ENCODE measurements around the gene ALKAL2. TPM values are rescaled to one million over a fixed set of nuclear protein-coding genes. Genes with fewer than 3 reads are reported as not detected.

Gene ALKAL2
- total and polyA plus RNA-seq, 2 of the 13 experiments (the other 11 are each of a cell fraction or from before 2014, with no cell fraction given) = 0.22 to 1.7 TPM

GRCh38 chr2:262117-262516, 25.8 kb downstream of the ALKAL2 start (continued):
- TF ChIP-seq ETV5 (CRISPR knock-in tag; IDR thresholded peaks at IDR 0.05; ENCODE audit: borderline replicate concordance) (peak; percentile 50; the same call in 1 of the 2 replicates), ZNF124 (CRISPR knock-in tag; IDR thresholded peaks at IDR 0.05) (0 out of 2 replicates have a peak, but pooled peaks have one; percentile 47), ARNT2 (CRISPR knock-in tag; IDR thresholded peaks at IDR 0.05; ENCODE audit: low read depth) (no peak), CTCF (CRISPR knock-in tag; IDR thresholded peaks at IDR 0.05) (0 out of 2 replicates have a peak, but pooled peaks have one; percentile 17), GTF2F1 (IDR thresholded peaks at IDR 0.05; ENCODE audit: low read length) (no peak), KLF9 (CRISPR knock-in tag; IDR thresholded peaks at IDR 0.05; ENCODE audit: low read depth) (no peak), RARA (CRISPR knock-in tag; IDR thresholded peaks at IDR 0.05) (peak; percentile 12; the same call in 1 of the 2 replicates), ZGPAT (CRISPR knock-in tag; IDR thresholded peaks at IDR 0.05) (0 out of 2 replicates have a peak, but pooled peaks have one; percentile 23), PPARG (CRISPR knock-in tag; conservative IDR thresholded peaks at IDR 0.05) (peak; percentile 45; the same call in 1 of the 2 replicates), TBX2 (CRISPR knock-in tag; IDR thresholded peaks at IDR 0.05; ENCODE audit: borderline replicate concordance) (peak; percentile 30; the same call in 1 of the 2 replicates), SMAD3 (CRISPR knock-in tag; IDR thresholded peaks at IDR 0.05) (peak; percentile 69; the same call in 1 of the 2 replicates), PHF5A (CRISPR knock-in tag; IDR thresholded peaks at IDR 0.05; ENCODE audit: low read depth, unreplicated experiment) (peak; percentile 69), ARID5B (CRISPR knock-in tag; IDR thresholded peaks at IDR 0.05) (peak; percentile 60; the same call in 1 of the 2 replicates), ELF3 (CRISPR knock-in tag; IDR thresholded peaks at IDR 0.05) (peak; percentile 32; the same call in 1 of the 2 replicates), ZNF740 (CRISPR knock-in tag; IDR thresholded peaks at IDR 0.05) (0 out of 2 replicates have a peak, but pooled peaks have one; percentile 24), FUBP1 (CRISPR knock-in tag; IDR thresholded peaks at IDR 0.05; ENCODE audit: borderline replicate concordance) (no peak), ZNF101 (CRISPR knock-in tag; IDR thresholded peaks at IDR 0.05; ENCODE audit: borderline replicate concordance, low read depth) (no peak)
- TF ChIP-seq, protein P1, sequence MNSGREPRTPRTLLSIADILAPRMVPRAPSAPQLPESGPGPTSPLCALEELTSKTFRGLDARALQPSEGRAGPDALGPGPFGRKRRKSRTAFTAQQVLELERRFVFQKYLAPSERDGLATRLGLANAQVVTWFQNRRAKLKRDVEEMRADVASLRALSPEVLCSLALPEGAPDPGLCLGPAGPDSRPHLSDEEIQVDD (CRISPR knock-in tag; IDR thresholded peaks at IDR 0.05; ENCODE audit: borderline replicate concordance) = no peak

All from HepG2 (cell line).